ENCODE results near the gene TBCD. TPM values are rescaled to one million over a fixed set of nuclear protein-coding genes. Genes with fewer than 3 reads are reported as not detected.

TBCD gene
- total RNA-seq, 1 experiment from 2014 or later: 129 TPM

GRCh38 chr17:82899941-82900340, 148.1 kb downstream of the TBCD start:
- no peak overlapping the region for H3K4me3 Mint-ChIP-seq
- no peaks in the 10 kb centered on the region for H3K79me1 ChIP-seq (ENCODE audit: insufficient read depth, low read depth, low read length, poor library complexity, severe bottlenecking)
- no peak overlapping the region for H3T11ph ChIP-seq (ENCODE audit: low read length)
- no peak overlapping the region for H4K8ac ChIP-seq (replicated peaks; ENCODE audit: insufficient read length, low read depth, low read length)
- H3K27me3 ChIP-seq (ENCODE audit: insufficient read depth, low read length): no peaks in the 10 kb centered on the region
- no peak for DNase-seq
- no peak overlapping the region for H2BK20ac ChIP-seq (ENCODE audit: low read depth, low read length, poor library complexity, severe bottlenecking)
- no peaks in the 10 kb centered on the region; the same call in 1 of the 2 replicates for H3K79me2 ChIP-seq (ENCODE audit: insufficient read depth, low read length)
- no peak overlapping the region for H2BK15ac ChIP-seq (ENCODE audit: low read depth, low read length)
- H3K36me3 Mint-ChIP-seq (ENCODE audit: insufficient read depth in 1 of 3, low read depth in 3 of 3): peaks cover 37 to 75% (median 62%) of the 10 kb centered on the region in 3 experiments
- no CpG with 5 or more reads among the region's 7 CpGs for WGBS (ENCODE audit: extremely low coverage, insufficient read length, low lambda C conversion rate)
- no peak overlapping the region for H2AFZ ChIP-seq (ENCODE audit: low read length)
- H2BK12ac ChIP-seq (ENCODE audit: insufficient read length, low read depth, low read length): no peak overlapping the region
- H4K20me1 ChIP-seq (ENCODE audit: control insufficient read depth, insufficient read depth, insufficient read length): no peaks in the 10 kb centered on the region
- no peak overlapping the region for H3K27ac ChIP-seq (ENCODE audit: insufficient read length, low read depth, low read length)
- TF ChIP-seq CTCF (conservative IDR thresholded peaks at IDR 0.05): no peak
- H2AK5ac ChIP-seq (ENCODE audit: insufficient read length, low read length): no peak overlapping the region
- no peak overlapping the region for H3K14ac ChIP-seq (ENCODE audit: insufficient read depth, low read length)
- no peak overlapping the region for H3K18ac ChIP-seq (ENCODE audit: insufficient read length, low read depth, low read length)
- no peak overlapping the region for H2BK120ac ChIP-seq (ENCODE audit: low read depth, low read length, poor library complexity, severe bottlenecking)
- H3K4me1 Mint-ChIP-seq: no peaks in the 10 kb centered on the region
- no peak overlapping the region for H2BK5ac ChIP-seq (ENCODE audit: insufficient read length, low read length)
- H3K27ac Mint-ChIP-seq: peak overlapping the region in 2 of 3 experiments; percentile 3 to 23; a peak in 3 of 7 replicates
- H3K4me1 ChIP-seq (ENCODE audit: insufficient read depth, low read length): no peaks in the 10 kb centered on the region
- no peaks in the 10 kb centered on the region; a peak in 1 of 5 replicates for H3K9me3 Mint-ChIP-seq
- no peak overlapping the region for H3K23ac ChIP-seq (ENCODE audit: insufficient read length, low read depth, low read length)
- H3K4ac ChIP-seq (ENCODE audit: low read depth, low read length): no peak overlapping the region
- no peak overlapping the region for H3K56ac ChIP-seq (ENCODE audit: insufficient read length, low read depth, low read length)
- no peak overlapping the region for H4K5ac ChIP-seq (ENCODE audit: insufficient read length, low read depth, low read length)
- H3K23me2 ChIP-seq (ENCODE audit: insufficient read length, low read depth, low read length, poor library complexity, severe bottlenecking): no peaks in the 10 kb centered on the region
- H3K27me3 Mint-ChIP-seq (ENCODE audit: low read depth): no peaks in the 10 kb centered on the region
- H3K9me3 ChIP-seq (ENCODE audit: control insufficient read depth, low read depth, low read length): no peaks in the 10 kb centered on the region
- no peak overlapping the region for H4K91ac ChIP-seq (ENCODE audit: insufficient read length, low read depth, low read length)
- no peak overlapping the region for H3K9ac ChIP-seq (ENCODE audit: extremely low read depth, insufficient read length, low read length)
- no peak overlapping the region for H3K4me2 ChIP-seq (ENCODE audit: insufficient read depth, insufficient read length, low read length)
